Measurements from ENCODE around the gene TXNDC12. TPM values are rescaled to one million over a fixed set of nuclear protein-coding genes. Genes with fewer than 3 reads are reported as not detected.
"Not testable (repeated sequence)": the region's sequence is repeated elsewhere in the genome, so short reads cannot be mapped to it uniquely, and the experiment has no call there.

TXNDC12 gene
- total and polyA plus RNA-seq, 5 donors from 2014 or later: 39.9 to 114 (median 90.2) TPM

DNA sequence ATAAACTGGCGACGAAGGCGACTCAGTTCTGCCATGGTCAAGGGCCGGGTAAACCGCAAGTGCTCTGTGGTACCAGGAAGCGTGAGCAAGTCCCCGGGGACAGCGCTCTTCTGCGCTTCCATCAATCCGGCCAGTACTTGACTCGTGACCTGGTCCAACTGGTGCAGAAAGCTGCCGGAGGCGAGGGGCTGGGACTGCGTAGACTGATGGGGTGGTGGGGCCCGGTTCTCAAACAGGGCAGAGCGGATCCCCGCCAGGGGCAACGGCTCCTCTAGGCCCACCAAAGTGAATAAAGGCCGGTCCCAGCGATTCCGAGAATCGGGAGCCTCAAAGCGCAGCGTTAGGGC is 22.2 kb downstream of the TXNDC12 start:
- no peaks in the 10 kb centered on the region for H3K9me3 ChIP-seq (ENCODE audit: control insufficient read depth in 2 of 2, low read length in 2 of 2)
- H3K4me1 ChIP-seq (ENCODE audit: control insufficient read depth, insufficient read depth, low read length, poor library complexity, severe bottlenecking): peaks cover 33% of the 10 kb centered on the region
- DNase-seq (peak in 2 of 3 donors; percentile 1 to 24), ATAC-seq (ENCODE audit: low read depth in 2 of 2) (no peak)
- no peaks in the 10 kb centered on the region for H3K9me3 Mint-ChIP-seq
- H3K4me3 ChIP-seq (ENCODE audit: low read depth, low read length): peak overlapping the region; percentile 89
- peak overlapping the region; percentile 91 for H3K27ac ChIP-seq (ENCODE audit: insufficient read depth, low read length, poor library complexity, severe bottlenecking)
- peaks cover 16% of the 10 kb centered on the region for H3K36me3 ChIP-seq (ENCODE audit: control insufficient read depth, insufficient read depth, low read length)
- H3K27me3 Mint-ChIP-seq: no peaks in the 10 kb centered on the region
- peaks cover 34 to 46% (median 39%) of the 10 kb centered on the region in 4 donors for H3K4me1 Mint-ChIP-seq
- H3K27me3 ChIP-seq (ENCODE audit: control insufficient read depth, insufficient read depth, low read length): no peaks in the 10 kb centered on the region
- H3K36me3 Mint-ChIP-seq: peaks cover 19% of the 10 kb centered on the region
- peak overlapping the region; percentile 95 to 98 (median 97) for H3K27ac Mint-ChIP-seq
- peak overlapping the region; percentile 90 to 96 (median 93) for H3K4me3 Mint-ChIP-seq

DNA sequence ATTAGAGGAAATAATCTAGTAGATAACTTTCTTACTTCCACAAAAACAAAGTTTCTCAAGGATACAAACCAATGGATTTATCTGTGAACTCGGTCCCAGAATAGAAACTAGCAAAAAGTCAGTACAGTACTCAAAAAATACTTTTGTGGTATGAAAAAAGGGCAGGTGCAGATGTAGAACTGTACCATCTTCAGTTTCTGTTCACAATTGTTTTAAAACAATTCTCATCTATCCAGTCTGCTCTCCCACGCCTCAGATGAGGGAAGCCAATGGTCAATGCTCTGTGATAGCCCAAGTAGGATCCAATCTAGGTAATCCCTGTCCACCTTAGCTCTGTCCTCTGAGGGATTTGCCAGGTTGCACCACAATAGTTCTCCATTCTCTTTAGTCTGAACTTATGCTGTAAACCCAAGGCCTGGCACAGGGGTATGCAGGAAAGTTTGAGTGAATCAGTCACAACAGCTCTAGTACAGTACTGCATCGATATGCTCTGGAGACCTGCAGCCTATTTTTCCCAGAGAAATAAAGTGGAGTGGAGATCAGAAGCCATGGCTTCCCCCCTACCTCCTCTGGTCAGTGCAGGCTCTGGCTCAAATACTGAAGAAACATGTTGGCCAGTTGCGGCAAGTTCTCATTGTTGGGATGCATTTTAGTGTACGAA is 22.7 kb downstream of the TXNDC12 start:
- Mint-ChIP-seq H3K27me3 (no peaks in the 10 kb centered on the region), H3K36me3 (peaks cover 21% of the 10 kb centered on the region), H3K27ac (peak overlapping the region; percentile 95 to 98 (median 97)), H3K9me3 (no peaks in the 10 kb centered on the region), H3K4me1 (peaks cover 36 to 46% (median 39%) of the 10 kb centered on the region in 4 donors), H3K4me3 (peak overlapping the region; percentile 90 to 96 (median 93))
- no peaks in the 10 kb centered on the region for H3K27me3 ChIP-seq (ENCODE audit: control insufficient read depth, insufficient read depth, low read length)
- H3K27ac ChIP-seq (ENCODE audit: insufficient read depth, low read length, poor library complexity, severe bottlenecking): no peak overlapping the region
- ATAC-seq (ENCODE audit: low read depth in 2 of 2) (no peak), DNase-seq (peak in 1 of 3 donors; percentile 23)
- H3K4me3 ChIP-seq (ENCODE audit: low read depth, low read length): peak overlapping the region; percentile 89
- H3K36me3 ChIP-seq (ENCODE audit: control insufficient read depth, insufficient read depth, low read length): peaks cover 11% of the 10 kb centered on the region
- H3K4me1 ChIP-seq (ENCODE audit: control insufficient read depth, insufficient read depth, low read length, poor library complexity, severe bottlenecking): peaks cover 33% of the 10 kb centered on the region
- H3K9me3 ChIP-seq (ENCODE audit: control insufficient read depth in 2 of 2, low read length in 2 of 2): no peaks in the 10 kb centered on the region

DNA sequence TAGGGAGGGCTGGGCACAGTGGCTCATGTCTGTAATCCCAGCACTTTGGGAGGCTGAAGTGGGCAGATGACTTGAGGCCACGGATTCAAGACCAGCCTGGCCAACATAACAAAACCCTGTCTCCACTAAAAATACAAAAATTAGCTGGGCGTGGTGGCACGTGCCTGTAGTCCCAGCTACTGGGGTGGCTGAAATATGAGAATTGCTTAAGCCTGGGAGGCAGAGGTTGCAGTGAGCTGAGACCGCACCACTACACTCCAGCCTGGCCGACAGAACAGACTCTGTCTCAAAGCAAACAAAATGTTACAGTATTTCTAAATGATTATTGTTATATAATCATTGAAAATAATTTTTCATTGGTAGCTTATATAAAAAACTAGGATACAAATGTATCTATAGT is 26.2 kb downstream of the TXNDC12 start:
- peaks cover 25% of the 10 kb centered on the region for H3K36me3 ChIP-seq (ENCODE audit: control insufficient read depth, insufficient read depth, low read length)
- H3K27ac ChIP-seq (ENCODE audit: insufficient read depth, low read length, poor library complexity, severe bottlenecking); H3K27ac Mint-ChIP-seq; ATAC-seq (ENCODE audit: low read depth in 2 of 2); H3K27me3 ChIP-seq (ENCODE audit: control insufficient read depth, insufficient read depth, low read length); H3K27me3 Mint-ChIP-seq; H3K9me3 Mint-ChIP-seq; H3K9me3 ChIP-seq (ENCODE audit: control insufficient read depth in 2 of 2, low read length in 2 of 2); H3K4me3 ChIP-seq (ENCODE audit: low read depth, low read length); H3K4me3 Mint-ChIP-seq; DNase-seq: not testable (repeated sequence)
- Mint-ChIP-seq H3K4me1 (peaks cover 34 to 41% (median 37%) of the 10 kb centered on the region in 4 donors), H3K36me3 (peaks cover 27% of the 10 kb centered on the region)
- peaks cover 31% of the 10 kb centered on the region for H3K4me1 ChIP-seq (ENCODE audit: control insufficient read depth, insufficient read depth, low read length, poor library complexity, severe bottlenecking)

DNA sequence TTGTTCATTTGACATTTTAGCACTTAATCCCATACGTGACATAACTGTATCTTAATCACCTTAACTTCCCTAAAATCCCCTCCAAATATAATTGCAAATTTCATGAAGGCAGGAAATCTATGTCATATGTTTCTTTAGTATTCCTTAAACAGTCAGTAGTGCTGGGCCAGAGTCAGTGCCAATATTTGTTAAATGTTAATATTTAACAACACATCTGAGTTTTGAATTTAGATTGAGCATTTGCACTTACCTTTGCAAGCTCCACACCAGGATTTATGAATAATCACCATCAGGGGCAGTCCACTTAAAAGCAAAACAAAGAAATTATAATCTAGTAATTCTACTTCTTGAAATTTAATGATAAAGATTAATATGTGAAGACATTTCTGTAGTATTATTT is 26.7 kb downstream of the TXNDC12 start:
- Mint-ChIP-seq H3K4me1 (peaks cover 32 to 37% (median 33%) of the 10 kb centered on the region in 4 donors), H3K36me3 (peaks cover 32% of the 10 kb centered on the region), H3K9me3 (peaks cover 0 to 3% (median 0%) of the 10 kb centered on the region in 7 donors)

DNA sequence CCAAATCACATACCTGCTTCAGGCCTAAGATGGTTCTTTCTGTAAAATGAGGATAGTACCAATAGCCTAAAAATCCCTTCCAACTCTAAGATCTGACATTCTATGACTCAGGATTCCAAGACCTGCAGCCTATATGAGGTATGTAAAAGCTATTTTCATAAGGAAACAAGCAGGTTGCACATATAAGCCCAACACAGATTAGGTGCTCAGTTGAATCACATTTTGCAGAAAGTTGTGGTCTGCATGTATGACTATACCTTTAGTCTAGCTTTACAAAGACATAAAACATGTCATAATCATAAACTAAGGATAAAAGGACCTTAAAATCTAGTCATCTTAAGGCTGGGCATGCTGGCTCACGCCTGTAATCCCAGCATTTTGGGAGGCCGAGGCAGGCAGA is 28.7 kb downstream of the TXNDC12 start:
- Histone ChIP-seq H3K27me3 (ENCODE audit: control insufficient read depth, insufficient read depth, low read length) (no peaks in the 10 kb centered on the region), H3K27ac (ENCODE audit: insufficient read depth, low read length, poor library complexity, severe bottlenecking) (no peak overlapping the region), H3K4me1 (ENCODE audit: control insufficient read depth, insufficient read depth, low read length, poor library complexity, severe bottlenecking) (peaks cover 12% of the 10 kb centered on the region), H3K36me3 (ENCODE audit: control insufficient read depth, insufficient read depth, low read length) (peaks cover 45% of the 10 kb centered on the region), H3K9me3 (ENCODE audit: control insufficient read depth in 2 of 2, low read length in 2 of 2) (no peaks in the 10 kb centered on the region), H3K4me3 (ENCODE audit: low read depth, low read length) (no peak overlapping the region)
- Mint-ChIP-seq H3K36me3 (peaks cover 37% of the 10 kb centered on the region), H3K4me1 (peaks cover 17 to 29% (median 19%) of the 10 kb centered on the region in 4 donors), H3K4me3 (no peak overlapping the region), H3K9me3 (peaks cover 0 to 3% (median 0%) of the 10 kb centered on the region in 7 donors), H3K27me3 (no peaks in the 10 kb centered on the region), H3K27ac (no peak overlapping the region)
- ATAC-seq (ENCODE audit: low read depth in 2 of 2) (no peak), DNase-seq (no peak)

More for the DNA sequence above, 26.7 kb downstream of the TXNDC12 start:
- ATAC-seq (ENCODE audit: low read depth in 2 of 2) (no peak), DNase-seq (no peak)
- H3K27me3 ChIP-seq (ENCODE audit: control insufficient read depth, insufficient read depth, low read length): no peaks in the 10 kb centered on the region
- H3K4me3 Mint-ChIP-seq: no peak overlapping the region
- no peaks in the 10 kb centered on the region for H3K9me3 ChIP-seq (ENCODE audit: control insufficient read depth in 2 of 2, low read length in 2 of 2)
- peaks cover 31% of the 10 kb centered on the region for H3K36me3 ChIP-seq (ENCODE audit: control insufficient read depth, insufficient read depth, low read length)
- H3K4me3 ChIP-seq (ENCODE audit: low read depth, low read length): no peak overlapping the region
- no peak overlapping the region for H3K27ac ChIP-seq (ENCODE audit: insufficient read depth, low read length, poor library complexity, severe bottlenecking)
- peaks cover 28% of the 10 kb centered on the region for H3K4me1 ChIP-seq (ENCODE audit: control insufficient read depth, insufficient read depth, low read length, poor library complexity, severe bottlenecking)
- no peak overlapping the region for H3K27ac Mint-ChIP-seq
- H3K27me3 Mint-ChIP-seq: no peaks in the 10 kb centered on the region

DNA sequence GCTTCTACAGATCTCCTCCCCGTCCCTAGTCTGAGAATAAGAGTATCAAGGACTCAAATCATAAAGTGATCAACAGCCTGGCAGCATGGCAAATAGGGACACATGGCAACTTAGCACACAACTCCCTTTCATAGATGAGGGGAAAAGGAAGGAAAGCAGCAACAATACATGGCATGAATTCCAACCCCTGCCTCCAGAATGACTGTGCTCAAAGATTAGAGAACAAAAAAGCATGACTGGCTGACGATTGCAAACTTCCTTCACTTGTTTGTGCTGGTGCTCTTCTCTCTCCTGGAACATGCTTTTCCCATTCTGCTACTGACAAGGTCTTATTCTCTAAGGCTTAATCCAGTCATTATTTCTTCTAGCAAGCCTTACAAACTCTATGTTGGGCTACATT is 32.9 kb downstream of the TXNDC12 start:
- Mint-ChIP-seq H3K9me3 (peaks cover 0 to 5% (median 0%) of the 10 kb centered on the region in 7 donors), H3K36me3 (peaks cover 40% of the 10 kb centered on the region), H3K4me3 (no peak overlapping the region), H3K27me3 (no peaks in the 10 kb centered on the region), H3K4me1 (peaks cover 0 to 12% (median 2%) of the 10 kb centered on the region in 4 donors), H3K27ac (no peak overlapping the region)
- H3K27ac ChIP-seq (ENCODE audit: insufficient read depth, low read length, poor library complexity, severe bottlenecking): no peak overlapping the region
- no peak overlapping the region for H3K4me3 ChIP-seq (ENCODE audit: low read depth, low read length)
- peaks cover 49% of the 10 kb centered on the region for H3K36me3 ChIP-seq (ENCODE audit: control insufficient read depth, insufficient read depth, low read length)
- no peaks in the 10 kb centered on the region for H3K4me1 ChIP-seq (ENCODE audit: control insufficient read depth, insufficient read depth, low read length, poor library complexity, severe bottlenecking)
- ATAC-seq (ENCODE audit: low read depth in 2 of 2): no peak
- no peak for DNase-seq
- no peaks in the 10 kb centered on the region for H3K9me3 ChIP-seq (ENCODE audit: control insufficient read depth in 2 of 2, low read length in 2 of 2)
- H3K27me3 ChIP-seq (ENCODE audit: control insufficient read depth, insufficient read depth, low read length): no peaks in the 10 kb centered on the region

DNA sequence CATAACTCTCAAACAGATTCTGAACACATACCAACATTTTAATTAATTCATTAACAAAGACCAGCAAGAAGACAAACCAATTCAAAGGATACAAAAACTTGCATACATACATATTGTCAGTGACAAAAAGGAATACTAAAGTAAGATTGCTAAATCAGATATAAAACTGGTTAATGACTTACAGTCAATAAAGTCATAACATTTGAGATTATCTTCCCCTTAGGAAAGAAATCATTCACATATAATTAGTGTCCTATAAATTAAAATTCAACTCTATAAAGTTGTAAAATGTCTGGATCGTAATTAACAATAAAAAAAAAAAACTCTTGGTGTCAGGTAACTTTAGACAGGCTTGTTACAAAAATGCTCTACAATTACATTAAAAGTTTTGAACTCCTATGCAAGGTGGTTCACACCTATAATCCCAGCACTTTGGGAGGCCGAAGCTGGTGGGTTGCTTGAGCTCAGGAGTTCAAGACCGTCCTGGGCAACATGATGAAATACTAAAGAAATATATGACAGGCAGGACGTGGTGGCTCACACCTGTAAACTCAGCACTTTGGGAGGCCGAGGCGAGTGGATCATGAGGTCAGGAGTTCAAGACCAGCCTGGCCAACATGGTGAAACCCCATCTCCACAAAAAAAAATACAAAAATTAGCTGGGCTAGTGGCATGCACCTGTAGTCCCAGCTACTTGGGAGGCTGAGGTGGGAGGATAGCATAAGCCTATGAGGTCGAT is 46.8 kb downstream of the TXNDC12 start:
- no peak for ATAC-seq (ENCODE audit: low read depth in 2 of 2)
- H3K9me3 ChIP-seq (ENCODE audit: control insufficient read depth in 2 of 2, low read length in 2 of 2): no peaks in the 10 kb centered on the region
- Mint-ChIP-seq H3K27ac (no peak overlapping the region), H3K4me3 (no peak overlapping the region), H3K9me3 (no peaks in the 10 kb centered on the region), H3K36me3 (no peaks in the 10 kb centered on the region), H3K4me1 (no peaks in the 10 kb centered on the region), H3K27me3 (peaks cover 46% of the 10 kb centered on the region)
- H3K36me3 ChIP-seq (ENCODE audit: control insufficient read depth, insufficient read depth, low read length): no peaks in the 10 kb centered on the region
- H3K4me3 ChIP-seq (ENCODE audit: low read depth, low read length): no peak overlapping the region
- no peaks in the 10 kb centered on the region for H3K4me1 ChIP-seq (ENCODE audit: control insufficient read depth, insufficient read depth, low read length, poor library complexity, severe bottlenecking)
- no peak overlapping the region for H3K27ac ChIP-seq (ENCODE audit: insufficient read depth, low read length, poor library complexity, severe bottlenecking)
- H3K27me3 ChIP-seq (ENCODE audit: control insufficient read depth, insufficient read depth, low read length): peaks cover 5% of the 10 kb centered on the region
- no peak for DNase-seq
